Mucosa of rectum (tissue), 2 donors: ENCODE measurements around the gene HOXD8.

ENCODE experiments used
- H3K27ac ChIP-seq, 2 donors: one replicate each; pipeline ENCODE4 v1.7.0; 2013; ENCODE audit warnings: inconsistent platforms in 2 of 2, low read depth in 2 of 2, low read length in 2 of 2
- H3K27me3 ChIP-seq, 2 donors: one replicate each; pipeline ENCODE4 v1.7.0; 2013; ENCODE audit warnings: low read length in 2 of 2; ENCODE audit not compliant: control insufficient read depth in 2 of 2, insufficient read depth in 2 of 2
- H3K36me3 ChIP-seq, 2 donors: one replicate each; pipeline ENCODE4 v1.7.0; 2013; ENCODE audit warnings: low read length in 2 of 2; ENCODE audit not compliant: control insufficient read depth in 2 of 2, insufficient read depth in 2 of 2
- H3K4me1 ChIP-seq, 2 donors: one replicate each; pipeline ENCODE4 v1.7.0; 2013; ENCODE audit warnings: low read length in 2 of 2, mild to moderate bottlenecking in 1 of 2; ENCODE audit not compliant: control insufficient read depth in 2 of 2, insufficient read depth in 2 of 2
- H3K4me3 ChIP-seq, 2 donors: one replicate each; pipeline ENCODE4 v1.7.0; 2013; ENCODE audit warnings: low read length in 2 of 2
- H3K9ac ChIP-seq, 2 donors: one replicate each; pipeline ENCODE4 v1.7.0; 2013; ENCODE audit warnings: low read length in 2 of 2, low read depth in 1 of 2, mild to moderate bottlenecking in 1 of 2
- H3K9me3 ChIP-seq, 2 donors: one replicate each; pipeline ENCODE4 v1.7.0; 2013; ENCODE audit warnings: low read length in 2 of 2; ENCODE audit not compliant: control insufficient read depth in 2 of 2
- donor health status: healthy.
- donor health status: Normal muscosa, but diverticular disease.

Gene HOXD8

GRCh38 chr2:176124947-176125771 lies 4.3 kb upstream of the HOXD8 start:
- no peak overlapping the region for H3K27ac ChIP-seq

GRCh38 chr2:176125772-176126054 lies 3.8 kb upstream of the HOXD8 start:
- Histone ChIP-seq H3K9me3 (no peaks in the 10 kb centered on the region), H3K4me1 (peaks cover 5 to 7% of the 10 kb centered on the region in 2 donors), H3K9ac (no peak overlapping the region), H3K27me3 (peaks cover 34 to 40% of the 10 kb centered on the region in 2 donors), H3K4me3 (no peak overlapping the region), H3K27ac (no peak overlapping the region), H3K36me3 (no peaks in the 10 kb centered on the region)

More at GRCh38 chr2:176124947-176125771, 4.3 kb upstream of the HOXD8 start:
- Histone ChIP-seq H3K27me3 (peaks cover 38 to 45% of the 10 kb centered on the region in 2 donors), H3K9me3 (no peaks in the 10 kb centered on the region), H3K36me3 (no peaks in the 10 kb centered on the region), H3K4me1 (peaks cover 5 to 7% of the 10 kb centered on the region in 2 donors), H3K4me3 (no peak overlapping the region), H3K9ac (no peak overlapping the region)

GRCh38 chr2:176126929-176127773 lies 2.4 kb upstream of the HOXD8 start:
- H3K9ac ChIP-seq = no peak overlapping the region
- no peaks in the 10 kb centered on the region for H3K9me3 ChIP-seq
- no peak overlapping the region for H3K4me3 ChIP-seq
- H3K27ac ChIP-seq = no peak overlapping the region
- H3K4me1 ChIP-seq = peaks cover 5 to 7% of the 10 kb centered on the region in 2 donors
- peaks cover 27 to 34% of the 10 kb centered on the region in 2 donors for H3K27me3 ChIP-seq
- H3K36me3 ChIP-seq = no peaks in the 10 kb centered on the region

- H3K4me1 ChIP-seq = peaks cover 5 to 7% of the 10 kb centered on the region in 2 donors
- peaks cover 27 to 35% of the 10 kb centered on the region in 2 donors for H3K27me3 ChIP-seq
- H3K27ac ChIP-seq = no peak overlapping the region
- H3K4me3 ChIP-seq = no peak overlapping the region
- no peaks in the 10 kb centered on the region for H3K36me3 ChIP-seq
- H3K9me3 ChIP-seq = no peaks in the 10 kb centered on the region
- H3K9ac ChIP-seq = no peak overlapping the region
Observed at GRCh38 chr2:176127774-176128072, 1.8 kb upstream of the HOXD8 start.

- Histone ChIP-seq H3K27me3 (peaks cover 29 to 35% of the 10 kb centered on the region in 2 donors), H3K36me3 (no peaks in the 10 kb centered on the region), H3K4me3 (peak overlapping the region; percentile 43 to 60), H3K27ac (peak overlapping the region; percentile 72 to 74), H3K9ac (peak overlapping the region; percentile 47 to 50), H3K4me1 (peaks cover 5 to 7% of the 10 kb centered on the region in 2 donors), H3K9me3 (no peaks in the 10 kb centered on the region)
Observed at GRCh38 chr2:176128172-176128981, 1.1 kb upstream of the HOXD8 start.

- Histone ChIP-seq H3K4me1 (peaks cover 5 to 7% of the 10 kb centered on the region in 2 donors), H3K9ac (peak overlapping the region; percentile 24 to 59), H3K36me3 (no peaks in the 10 kb centered on the region), H3K27ac (peak overlapping the region; percentile 72 to 74), H3K27me3 (peaks cover 15 to 22% of the 10 kb centered on the region in 2 donors), H3K9me3 (no peaks in the 10 kb centered on the region), H3K4me3 (peak overlapping the region; percentile 61 to 67)
Observed at GRCh38 chr2:176129813-176130146, 275 bp downstream of the HOXD8 start.

GRCh38 chr2:176130147-176130956 lies 847 bp downstream of the HOXD8 start:
- Histone ChIP-seq H3K4me3 (peak overlapping the region; percentile 61 to 67), H3K9me3 (no peaks in the 10 kb centered on the region), H3K27ac (peak overlapping the region; percentile 72 to 74), H3K9ac (peak overlapping the region; percentile 26 to 59), H3K36me3 (no peaks in the 10 kb centered on the region), H3K4me1 (peaks cover 7 to 8% of the 10 kb centered on the region in 2 donors), H3K27me3 (peaks cover 9 to 16% of the 10 kb centered on the region in 2 donors)

- peak overlapping the region; percentile 26 to 59 for H3K9ac ChIP-seq
- peaks cover 13 to 14% of the 10 kb centered on the region in 2 donors for H3K4me1 ChIP-seq
- H3K27me3 ChIP-seq = peaks cover 8 to 21% of the 10 kb centered on the region in 2 donors
- H3K36me3 ChIP-seq = no peaks in the 10 kb centered on the region
- H3K27ac ChIP-seq = peak overlapping the region; percentile 72 to 74
- peak overlapping the region; percentile 61 to 67 for H3K4me3 ChIP-seq
- no peaks in the 10 kb centered on the region for H3K9me3 ChIP-seq
Observed at GRCh38 chr2:176130957-176131847, 1.7 kb downstream of the HOXD8 start.

- Histone ChIP-seq H3K9me3 (no peaks in the 10 kb centered on the region), H3K27me3 (peaks cover 8 to 21% of the 10 kb centered on the region in 2 donors), H3K36me3 (no peaks in the 10 kb centered on the region), H3K4me3 (peak overlapping the region; percentile 40 to 68), H3K27ac (peak overlapping the region in 1 of 2 donors; percentile 15), H3K4me1 (peaks cover 13 to 15% of the 10 kb centered on the region in 2 donors), H3K9ac (no peak overlapping the region)
Observed at GRCh38 chr2:176131848-176132158, 2.3 kb downstream of the HOXD8 start.
